Common myeloid progenitor, CD34-positive (primary cell): Measurements from ENCODE around the gene EPHA6.

Experiments
- CTCF ChIA-PET: fragments of 350-600 bp; sonication (Branson Sonifier 250); formaldehyde crosslinking; loops from one replicate; lab custom pipeline; 2021; ENCODE audit warnings: antibody characterized with exemption; lab: Charles Lee
- POLR2A ChIA-PET: fragments of 350-600 bp; sonication (Branson Sonifier 250); formaldehyde crosslinking; loops from one replicate; lab custom pipeline; 2021; ENCODE audit warnings: antibody characterized with exemption; lab: Charles Lee
- DNase-seq, 3 donors: peaks; one replicate each; pipeline versions ENCODE4 v3.0.0 to v3.0.0-alpha.2; 2013
- H3K27ac ChIP-seq, 2 experiments: 1 replicate in 1 of 2; 2 replicates in 1 of 2; pipeline ENCODE4 v1.7.0; 2013; ENCODE audit warnings: inconsistent platforms in 2 of 2, low read length in 2 of 2, mild to moderate bottlenecking in 2 of 2, low read depth in 1 of 2, moderate library complexity in 1 of 2; ENCODE audit not compliant: severe bottlenecking in 2 of 2, insufficient read depth in 1 of 2, poor library complexity in 1 of 2
- H3K27me3 ChIP-seq, 5 experiments: replicated peaks in 2 of 5; 1 replicate in 3 of 5; 2 replicates in 2 of 5; pipeline versions ENCODE4 v1.6.1 to v1.7.0; 2013; ENCODE audit warnings: low read length in 4 of 5, mild to moderate bottlenecking in 2 of 5, moderate library complexity in 2 of 5, inconsistent platforms in 1 of 5; ENCODE audit not compliant: insufficient read depth in 5 of 5, control insufficient read depth in 4 of 5
- H3K36me3 ChIP-seq, 4 experiments: 1 replicate in 2 of 4; 2 replicates in 2 of 4; pipeline versions ENCODE4 v1.6.1 to v1.7.0; 2013; ENCODE audit warnings: low read length in 3 of 4, control low read depth in 1 of 4, mild to moderate bottlenecking in 1 of 4; ENCODE audit not compliant: control insufficient read depth in 4 of 4, insufficient read depth in 4 of 4
- H3K4me1 ChIP-seq, 4 experiments: 1 replicate in 3 of 4; 2 replicates in 1 of 4; pipeline versions ENCODE4 v1.6.1 to v1.7.1; 2013; ENCODE audit warnings: low read length in 3 of 4, mild to moderate bottlenecking in 3 of 4, control low read depth in 1 of 4, inconsistent platforms in 1 of 4, moderate library complexity in 1 of 4; ENCODE audit not compliant: control insufficient read depth in 4 of 4, insufficient read depth in 4 of 4; ENCODE audit errors: control extremely low read depth in 1 of 4
- H3K4me3 ChIP-seq, 7 experiments: 1 replicate in 4 of 7; 2 replicates in 3 of 7; pipeline versions ENCODE4 v1.5.1 to v1.7.0; 2013; ENCODE audit warnings: mild to moderate bottlenecking in 7 of 7, low read length in 6 of 7, moderate library complexity in 6 of 7, inconsistent platforms in 2 of 7, low read depth in 2 of 7, control low read depth in 1 of 7; ENCODE audit not compliant: insufficient read depth in 4 of 7, control insufficient read depth in 1 of 7; ENCODE audit errors: extremely low read depth in 1 of 7
- H3K9me3 ChIP-seq, 5 experiments: 1 replicate in 4 of 5; 2 replicates in 1 of 5; pipeline versions ENCODE4 v1.6.1 to v1.7.1; 2013; ENCODE audit warnings: low read length in 4 of 5, mild to moderate bottlenecking in 2 of 5, inconsistent platforms in 1 of 5, low read depth in 1 of 5, moderate library complexity in 1 of 5; ENCODE audit not compliant: control insufficient read depth in 4 of 5, insufficient read depth in 2 of 5; ENCODE audit errors: control extremely low read depth in 1 of 5
- WGBS: methylation state at CpG from one replicate; pipeline ENCODE4 v1.1.5; 2013; ENCODE audit not compliant: insufficient coverage; 5-methylcytosine and 5-hydroxymethylcytosine counted together

EPHA6 gene

DNA sequence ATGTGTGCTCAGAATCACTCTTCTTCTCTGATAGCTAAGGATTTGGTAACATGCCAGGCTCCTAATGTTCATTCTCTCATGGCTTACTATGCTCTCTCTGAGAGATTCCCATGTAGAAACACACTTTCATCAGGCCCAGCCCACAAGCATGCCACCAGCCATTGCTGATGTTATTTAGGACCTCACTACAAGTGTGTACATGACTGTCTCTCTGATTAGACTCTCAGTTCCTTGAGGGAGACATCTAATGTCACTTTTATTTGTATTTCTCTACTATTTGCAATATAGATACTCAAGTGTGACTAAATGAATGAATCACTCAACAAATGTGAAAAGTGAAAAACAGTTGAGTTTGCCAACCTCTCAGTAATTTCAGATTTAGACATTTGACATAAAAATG lies 865.8 kb downstream of the EPHA6 start:
- no peak for DNase-seq
- Histone ChIP-seq H3K27me3 (no peaks in the 10 kb centered on the region), H3K4me1 (no peaks in the 10 kb centered on the region), H3K27ac (no peak overlapping the region), H3K4me3 (no peak overlapping the region), H3K36me3 (no peaks in the 10 kb centered on the region), H3K9me3 (no peaks in the 10 kb centered on the region)
- ChIA-PET POLR2A (no interaction called here), CTCF (no interaction called here)

DNA sequence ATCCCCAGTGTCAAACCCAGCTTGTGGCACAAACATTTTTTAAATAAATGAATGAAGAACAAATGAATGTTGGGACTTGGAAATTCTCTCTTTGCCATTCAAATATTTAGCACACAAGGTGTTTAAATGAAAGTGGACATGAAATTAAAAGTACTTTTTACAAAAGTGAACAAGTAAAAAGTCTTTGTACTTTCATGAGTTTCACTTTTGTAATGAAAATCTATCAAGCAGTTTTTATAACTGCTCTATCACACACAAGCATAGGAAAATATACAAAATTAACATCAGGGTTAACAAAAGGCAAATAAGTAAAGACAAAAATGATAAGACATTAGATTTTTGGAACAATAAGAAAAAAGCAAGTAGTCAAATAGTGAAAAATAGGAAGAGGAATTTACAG lies 866.3 kb downstream of the EPHA6 start:
- DNase-seq = no peak
- Histone ChIP-seq H3K9me3 (no peaks in the 10 kb centered on the region), H3K4me3 (no peak overlapping the region), H3K27me3 (no peaks in the 10 kb centered on the region), H3K36me3 (no peaks in the 10 kb centered on the region), H3K27ac (no peak overlapping the region), H3K4me1 (no peaks in the 10 kb centered on the region)
- POLR2A ChIA-PET = no interaction called here
- CTCF ChIA-PET = no interaction called here

DNA sequence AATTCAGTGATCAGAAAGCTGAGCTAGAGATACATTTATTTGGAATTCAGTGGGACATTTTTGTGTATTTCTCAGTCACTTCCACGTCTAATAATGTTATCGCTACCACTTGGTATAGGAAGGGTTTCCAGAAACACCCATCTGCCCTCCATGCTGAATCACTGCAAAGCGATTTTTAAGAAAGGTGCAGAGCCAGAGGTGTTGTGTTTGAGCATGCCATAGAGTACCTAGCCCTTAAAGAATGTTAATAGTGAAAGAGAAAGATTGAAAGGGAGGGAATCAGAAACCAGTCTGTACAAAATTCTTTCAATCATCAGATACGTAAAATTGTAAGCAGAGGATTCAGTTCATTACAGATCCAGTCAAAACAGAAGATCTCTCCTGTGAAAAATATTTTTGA lies 870.1 kb downstream of the EPHA6 start:
- H3K27me3 ChIP-seq = no peaks in the 10 kb centered on the region
- ChIA-PET POLR2A (no interaction called here), CTCF (interaction anchor here (1.2 kb wide), 1 partner anchor 11 kb away, joined by 4 read pairs; no protein-coding TSS in a partner anchor)
- no peaks in the 10 kb centered on the region for H3K4me1 ChIP-seq
- H3K4me3 ChIP-seq = no peak overlapping the region
- no peaks in the 10 kb centered on the region for H3K36me3 ChIP-seq
- WGBS = no CpG with 5 or more reads among the region's 4 CpGs
- no peak for DNase-seq
- no peaks in the 10 kb centered on the region for H3K9me3 ChIP-seq
- no peak overlapping the region for H3K27ac ChIP-seq

DNA sequence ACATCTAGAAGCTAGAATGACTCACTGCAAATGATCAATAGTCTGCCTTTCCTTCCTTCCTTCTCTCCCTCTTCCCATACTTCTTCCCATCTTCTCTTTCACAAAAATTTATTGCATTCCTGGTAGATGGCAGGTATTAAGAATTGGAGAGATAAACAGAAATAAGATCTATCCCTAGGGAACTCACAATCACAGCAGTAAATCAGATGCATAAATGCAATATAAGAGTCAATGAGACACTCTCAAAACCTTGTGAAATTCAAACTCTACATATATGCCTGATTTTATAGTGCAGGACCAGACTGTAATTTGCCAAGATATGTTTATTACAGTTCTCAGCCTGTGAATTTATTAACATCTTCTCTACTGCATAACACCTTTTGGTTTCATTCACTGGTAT lies 871.9 kb downstream of the EPHA6 start:
- H3K4me3 ChIP-seq = no peak overlapping the region
- DNase-seq = no peak
- H3K27ac ChIP-seq = no peak overlapping the region
- POLR2A ChIA-PET = no interaction called here
- CTCF ChIA-PET = no interaction called here
- no peaks in the 10 kb centered on the region for H3K9me3 ChIP-seq
- no peaks in the 10 kb centered on the region for H3K4me1 ChIP-seq
- no peaks in the 10 kb centered on the region for H3K36me3 ChIP-seq
- H3K27me3 ChIP-seq = no peaks in the 10 kb centered on the region

DNA sequence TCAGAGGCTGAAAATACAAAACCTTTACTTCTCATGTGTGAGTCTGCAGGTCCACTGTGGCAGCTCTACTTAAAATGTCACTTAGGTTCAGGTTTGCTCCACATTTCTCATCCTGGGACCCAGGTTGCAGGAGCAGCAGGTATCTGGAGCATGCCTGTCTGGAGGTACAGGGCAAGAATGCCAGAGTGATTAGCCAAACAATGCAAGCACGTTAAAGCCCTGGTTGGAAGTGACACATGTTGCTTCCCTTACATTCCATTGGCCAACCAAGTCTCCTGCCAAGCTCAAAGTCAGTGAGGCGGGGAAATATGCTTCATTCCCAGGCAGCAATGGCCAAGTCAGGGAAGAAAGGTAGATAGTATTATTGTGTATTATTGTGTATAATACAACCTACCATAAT lies 873.3 kb downstream of the EPHA6 start:
- no peak overlapping the region for H3K27ac ChIP-seq
- no peaks in the 10 kb centered on the region for H3K27me3 ChIP-seq
- POLR2A ChIA-PET = no interaction called here
- no peak overlapping the region for H3K4me3 ChIP-seq
- no peak for DNase-seq
- no peaks in the 10 kb centered on the region for H3K9me3 ChIP-seq
- WGBS = 33% methylated on average over 1 of the region's 2 CpGs
- CTCF ChIA-PET = no interaction called here
- no peaks in the 10 kb centered on the region for H3K36me3 ChIP-seq
- H3K4me1 ChIP-seq = no peaks in the 10 kb centered on the region

DNA sequence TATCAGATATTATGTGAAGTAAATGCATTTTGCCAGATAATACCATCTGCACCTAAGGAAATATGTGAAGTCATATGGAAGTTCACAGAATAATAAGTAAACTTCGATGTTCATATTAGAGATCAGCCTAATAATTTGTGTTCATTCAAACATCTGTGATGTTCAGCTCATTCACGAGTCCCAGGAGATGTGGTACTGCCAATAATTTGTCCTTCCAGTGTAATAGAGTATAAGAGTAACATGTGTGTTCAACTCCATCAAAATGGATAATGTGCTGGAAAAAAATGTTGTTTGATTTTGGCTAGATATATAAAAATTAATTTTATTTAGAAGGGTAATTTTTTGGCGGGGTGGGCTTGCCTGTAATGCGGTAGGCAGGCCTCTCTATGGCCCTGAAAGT lies 874.7 kb downstream of the EPHA6 start:
- WGBS = 100% methylated on average over 3 of the region's 4 CpGs
- no peaks in the 10 kb centered on the region for H3K9me3 ChIP-seq
- H3K27me3 ChIP-seq = no peaks in the 10 kb centered on the region
- DNase-seq = no peak
- no peak overlapping the region for H3K27ac ChIP-seq
- no peaks in the 10 kb centered on the region for H3K4me1 ChIP-seq
- no peaks in the 10 kb centered on the region for H3K36me3 ChIP-seq
- POLR2A ChIA-PET = no interaction called here
- CTCF ChIA-PET = interaction anchor here (0.7 kb wide), 1 partner anchor 660 kb away, joined by 3 read pairs; no protein-coding TSS in a partner anchor
- no peak overlapping the region for H3K4me3 ChIP-seq

DNA sequence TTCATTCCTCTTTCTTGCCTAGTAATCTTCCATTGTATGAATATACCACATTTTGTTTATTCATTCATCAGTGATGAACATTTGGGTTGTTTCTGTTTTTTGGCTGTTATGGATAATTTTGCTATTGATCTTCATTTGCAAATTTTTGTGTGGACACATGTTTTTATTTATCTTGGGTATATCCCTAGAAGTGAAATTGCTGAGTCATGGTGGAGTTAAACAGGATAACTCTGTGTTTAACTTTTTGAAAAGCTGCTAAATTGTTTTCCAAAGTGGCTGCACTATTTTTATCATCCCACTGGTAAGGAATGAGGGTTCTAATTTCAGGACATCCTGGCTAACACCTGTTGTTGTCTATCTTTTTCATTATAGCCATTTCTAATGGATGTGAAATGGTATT lies 875.6 kb downstream of the EPHA6 start:
- no peak for DNase-seq
- POLR2A ChIA-PET = no interaction called here
- H3K36me3 ChIP-seq = no peaks in the 10 kb centered on the region
- H3K27me3 ChIP-seq = no peaks in the 10 kb centered on the region
- no peak overlapping the region for H3K27ac ChIP-seq
- H3K4me1 ChIP-seq = no peaks in the 10 kb centered on the region
- CTCF ChIA-PET = no interaction called here
- no peaks in the 10 kb centered on the region for H3K9me3 ChIP-seq
- H3K4me3 ChIP-seq = no peak overlapping the region

DNA sequence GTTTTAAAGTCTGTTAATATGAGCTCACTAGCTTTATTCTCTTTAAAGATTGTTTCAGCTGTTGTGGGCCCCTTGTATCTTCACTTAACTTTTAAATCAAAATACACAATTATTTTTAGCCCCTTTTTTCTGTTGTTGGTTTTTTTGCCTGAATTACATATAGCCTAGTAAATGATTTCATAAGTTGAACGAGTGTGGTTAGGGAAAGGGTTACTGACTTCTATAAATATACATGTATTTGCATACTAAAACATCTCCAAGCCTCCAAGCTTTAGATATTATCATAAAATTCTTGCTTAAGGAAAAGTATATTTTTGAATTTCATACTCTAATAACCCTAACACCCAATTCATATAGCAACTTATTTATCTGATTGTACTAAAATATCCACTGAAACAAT lies 877.0 kb downstream of the EPHA6 start:
- no peak overlapping the region for H3K27ac ChIP-seq
- WGBS = no CpG with 5 or more reads among the region's 1 CpG
- POLR2A ChIA-PET = interaction anchor here (0.7 kb wide), 1 partner anchor 276 kb away, joined by 3 read pairs; no protein-coding TSS in a partner anchor
- H3K9me3 ChIP-seq = no peaks in the 10 kb centered on the region
- no peak overlapping the region for H3K4me3 ChIP-seq
- no peaks in the 10 kb centered on the region for H3K36me3 ChIP-seq
- H3K4me1 ChIP-seq = no peaks in the 10 kb centered on the region
- DNase-seq = no peak
- CTCF ChIA-PET = no interaction called here
- no peaks in the 10 kb centered on the region for H3K27me3 ChIP-seq
